Progenitor cell of endocrine pancreas (in vitro differentiated cells): Measurements from ENCODE around the gene WFS1. TPM values are rescaled to one million over a fixed set of nuclear protein-coding genes. Genes with fewer than 3 reads are reported as not detected.

Source experiments
- DNase-seq: peaks from one replicate; pipeline ENCODE4 v3.0.0; 2021; ENCODE audit warnings: low spot score; ENCODE audit not compliant: unreplicated experiment
- H3K27ac Mint-ChIP-seq: 2 replicates; pipeline ENCODE4 v1.8.0; 2021; ENCODE audit warnings: mild to moderate bottlenecking, moderate library complexity, mixed read lengths
- H3K27me3 Mint-ChIP-seq: 2 replicates; pipeline ENCODE4 v1.8.0; 2021; ENCODE audit warnings: mixed read lengths
- H3K36me3 Mint-ChIP-seq: 2 replicates; pipeline ENCODE4 v1.8.0; 2022; ENCODE audit warnings: mixed read lengths; ENCODE audit not compliant: insufficient read depth
- H3K4me1 Mint-ChIP-seq: 2 replicates; pipeline ENCODE4 v1.8.0; 2021; ENCODE audit warnings: low read depth, mixed read lengths
- H3K4me3 Mint-ChIP-seq: 2 replicates; pipeline ENCODE4 v1.8.0; 2021; ENCODE audit warnings: low read depth, mild to moderate bottlenecking, moderate library complexity, mixed read lengths
- H3K9me3 Mint-ChIP-seq: 2 replicates; pipeline ENCODE4 v1.8.0; 2021; ENCODE audit warnings: low read depth, mixed read lengths
- total RNA-seq: library from RNA; stranded (reverse); gene quantifications from 2 replicates; pipeline ENCODE4 v1.2.1, GENCODE V29; 2021
- TF ChIP-seq, protein P1 (sequence below): fragments of 200-600 bp; sonication (generic); IDR thresholded peaks from one replicate; pipeline ENCODE4 v1.5.0; 2021; ENCODE audit warnings: antibody characterized with exemption, mild to moderate bottlenecking; ENCODE audit not compliant: unreplicated experiment

WFS1 gene
- total RNA-seq, 1 donor from 2014 or later: 37.9 TPM

DNA sequence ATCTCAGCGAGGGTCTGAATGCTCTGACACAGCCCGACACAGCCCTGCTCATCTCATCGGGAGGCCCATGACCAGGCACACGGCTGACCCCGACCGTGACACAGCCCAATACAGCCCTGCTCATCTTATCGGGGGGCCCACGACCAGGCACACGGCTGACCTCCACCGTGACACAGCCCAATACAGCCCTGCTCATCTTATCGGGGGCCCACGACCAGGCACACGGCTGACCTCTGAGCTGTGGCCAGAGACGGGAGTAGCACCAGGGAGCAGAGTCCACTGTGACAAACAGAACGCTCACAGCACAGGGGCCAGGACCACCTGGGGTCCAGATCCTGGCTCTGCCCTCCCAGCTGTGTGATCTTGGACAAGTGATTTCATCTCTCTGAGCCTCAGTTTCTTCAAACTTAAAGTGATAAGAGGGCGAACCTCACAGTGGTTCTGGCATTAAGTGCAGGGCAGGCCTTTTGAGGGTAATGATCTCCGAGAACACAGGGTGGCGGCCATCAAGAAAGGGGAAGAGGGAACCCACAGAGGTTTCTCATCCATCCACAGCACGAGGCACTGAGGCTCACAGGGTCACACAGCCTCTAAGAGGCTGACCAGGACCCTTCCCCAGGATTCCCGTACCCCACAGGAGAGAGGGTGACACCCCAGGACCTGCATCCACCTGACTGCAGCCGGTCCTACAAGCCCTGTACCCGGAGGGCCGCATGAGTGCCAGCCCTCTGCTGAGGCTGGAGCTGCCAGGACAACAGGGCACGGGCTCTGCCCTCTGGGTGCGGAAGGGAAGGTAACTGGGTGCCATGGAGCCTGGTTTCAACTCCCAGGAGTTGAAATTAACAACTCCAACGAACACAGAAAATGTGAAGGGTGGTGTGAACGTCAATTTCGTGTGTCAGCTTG is 60.1 kb downstream of the WFS1 start:
- peaks cover 18% of the 10 kb centered on the region for H3K27me3 Mint-ChIP-seq
- H3K36me3 Mint-ChIP-seq: no peaks in the 10 kb centered on the region
- H3K9me3 Mint-ChIP-seq: no peaks in the 10 kb centered on the region
- no peak for DNase-seq
- no peak overlapping the region for H3K4me3 Mint-ChIP-seq
- no peak overlapping the region for H3K27ac Mint-ChIP-seq
- TF ChIP-seq, protein P1, sequence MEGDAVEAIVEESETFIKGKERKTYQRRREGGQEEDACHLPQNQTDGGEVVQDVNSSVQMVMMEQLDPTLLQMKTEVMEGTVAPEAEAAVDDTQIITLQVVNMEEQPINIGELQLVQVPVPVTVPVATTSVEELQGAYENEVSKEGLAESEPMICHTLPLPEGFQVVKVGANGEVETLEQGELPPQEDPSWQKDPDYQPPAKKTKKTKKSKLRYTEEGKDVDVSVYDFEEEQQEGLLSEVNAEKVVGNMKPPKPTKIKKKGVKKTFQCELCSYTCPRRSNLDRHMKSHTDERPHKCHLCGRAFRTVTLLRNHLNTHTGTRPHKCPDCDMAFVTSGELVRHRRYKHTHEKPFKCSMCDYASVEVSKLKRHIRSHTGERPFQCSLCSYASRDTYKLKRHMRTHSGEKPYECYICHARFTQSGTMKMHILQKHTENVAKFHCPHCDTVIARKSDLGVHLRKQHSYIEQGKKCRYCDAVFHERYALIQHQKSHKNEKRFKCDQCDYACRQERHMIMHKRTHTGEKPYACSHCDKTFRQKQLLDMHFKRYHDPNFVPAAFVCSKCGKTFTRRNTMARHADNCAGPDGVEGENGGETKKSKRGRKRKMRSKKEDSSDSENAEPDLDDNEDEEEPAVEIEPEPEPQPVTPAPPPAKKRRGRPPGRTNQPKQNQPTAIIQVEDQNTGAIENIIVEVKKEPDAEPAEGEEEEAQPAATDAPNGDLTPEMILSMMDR: no peak
- no peaks in the 10 kb centered on the region for H3K4me1 Mint-ChIP-seq

DNA sequence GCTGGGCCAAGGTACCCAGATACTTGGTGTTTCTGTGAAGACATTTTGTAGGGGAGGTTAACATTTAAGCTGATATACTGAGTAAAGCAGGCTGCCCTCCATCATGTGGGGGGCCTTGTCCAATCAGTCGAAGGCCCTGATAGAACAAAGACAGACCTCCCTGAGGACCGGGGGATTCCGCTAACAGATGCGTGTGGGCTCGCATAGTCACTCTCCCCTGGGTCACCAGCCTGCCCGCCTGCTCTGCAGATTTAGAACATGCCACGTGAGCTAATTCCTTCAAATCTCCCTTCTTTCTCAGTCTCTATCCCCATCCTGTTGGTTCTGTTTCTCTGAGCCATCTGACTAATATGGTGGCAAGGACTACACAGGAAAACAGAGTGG is 60.7 kb downstream of the WFS1 start:
- Mint-ChIP-seq H3K36me3 (no peaks in the 10 kb centered on the region), H3K4me1 (no peaks in the 10 kb centered on the region), H3K27ac (no peak overlapping the region), H3K27me3 (peaks cover 22% of the 10 kb centered on the region), H3K4me3 (no peak overlapping the region), H3K9me3 (no peaks in the 10 kb centered on the region)
- no peak for DNase-seq
- TF ChIP-seq, protein P1: no peak

DNA sequence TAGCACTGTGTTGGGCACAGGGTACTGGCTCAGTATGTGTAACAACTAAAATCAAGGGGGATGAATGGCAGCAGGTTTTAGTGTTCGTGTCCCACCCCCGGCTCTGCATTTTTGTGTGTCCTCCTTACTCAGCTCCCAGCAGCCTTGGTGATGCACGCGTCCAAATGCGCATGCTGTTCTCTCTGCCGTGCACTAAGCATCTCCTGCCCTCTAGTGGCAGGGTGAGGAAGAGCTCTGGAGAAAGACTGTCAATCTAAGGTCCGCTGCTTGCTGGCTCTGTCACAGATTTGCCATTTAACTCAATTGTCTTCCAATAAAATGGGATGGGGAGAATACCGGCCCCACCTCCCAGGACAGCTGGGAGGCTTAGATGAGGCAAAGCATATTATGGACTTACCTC is 61.4 kb downstream of the WFS1 start:
- Mint-ChIP-seq H3K36me3 (no peaks in the 10 kb centered on the region), H3K4me1 (no peaks in the 10 kb centered on the region), H3K27me3 (peaks cover 22% of the 10 kb centered on the region), H3K27ac (no peak overlapping the region), H3K4me3 (no peak overlapping the region), H3K9me3 (no peaks in the 10 kb centered on the region)
- no peak for DNase-seq
- TF ChIP-seq, protein P1: peak; percentile 52

DNA sequence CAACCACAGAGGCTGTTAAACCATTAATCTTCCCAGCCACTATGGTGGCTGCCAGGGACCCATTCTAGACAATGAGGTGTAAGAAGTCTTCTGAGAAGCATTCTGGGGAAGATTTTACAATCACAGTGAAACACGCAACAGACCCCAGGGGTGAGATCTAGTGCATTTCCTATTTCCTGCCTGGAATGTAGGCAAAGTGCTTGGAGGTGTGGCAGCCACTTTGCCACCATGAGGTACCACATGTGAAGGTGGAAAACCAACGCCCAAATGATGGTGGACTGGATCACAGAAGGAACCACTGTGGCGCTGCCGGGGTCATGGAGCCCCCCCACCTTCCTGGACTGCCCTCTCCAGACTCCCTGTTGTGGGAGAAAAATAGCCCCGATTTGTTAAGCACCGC is 61.8 kb downstream of the WFS1 start:
- Mint-ChIP-seq H3K36me3 (no peaks in the 10 kb centered on the region), H3K27ac (no peak overlapping the region), H3K4me3 (no peak overlapping the region), H3K27me3 (peaks cover 22% of the 10 kb centered on the region), H3K9me3 (no peaks in the 10 kb centered on the region), H3K4me1 (no peaks in the 10 kb centered on the region)
- TF ChIP-seq, protein P1: no peak
- no peak for DNase-seq

DNA sequence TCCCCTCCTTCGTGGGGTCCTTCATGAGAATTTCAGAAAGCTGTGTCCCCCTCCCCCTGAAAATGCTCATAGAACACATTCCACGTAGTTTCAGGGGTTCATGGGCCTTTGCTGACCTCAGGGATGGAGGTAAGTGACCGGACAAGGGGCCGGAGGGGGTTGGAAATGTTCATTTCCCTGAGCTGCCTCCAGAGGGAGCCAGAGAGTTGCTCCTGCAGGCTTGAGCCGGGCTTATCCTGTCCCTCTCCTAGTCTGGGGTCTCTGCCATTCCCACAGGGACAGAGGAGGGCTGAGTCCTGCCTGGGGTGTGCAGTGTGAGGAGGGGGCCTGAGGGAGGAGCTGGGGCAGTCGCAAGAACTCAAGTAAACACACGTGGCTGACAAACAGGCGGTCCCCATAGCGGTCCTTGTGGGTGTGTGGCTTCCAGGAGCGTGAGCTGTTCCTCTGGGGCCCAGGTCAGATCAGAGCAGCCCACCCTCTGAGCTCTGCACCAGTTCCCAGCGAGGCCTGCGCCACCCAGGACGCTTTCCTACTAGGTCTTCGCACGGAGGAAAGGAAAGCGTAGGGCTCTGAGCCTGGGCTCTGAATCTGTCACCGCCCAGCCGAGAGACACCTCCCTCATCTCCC is 62.5 kb downstream of the WFS1 start:
- H3K36me3 Mint-ChIP-seq: no peaks in the 10 kb centered on the region
- no peaks in the 10 kb centered on the region for H3K9me3 Mint-ChIP-seq
- peaks cover 1% of the 10 kb centered on the region for H3K4me1 Mint-ChIP-seq
- DNase-seq: peak; percentile 48
- H3K4me3 Mint-ChIP-seq: no peak overlapping the region
- no peak overlapping the region for H3K27ac Mint-ChIP-seq
- TF ChIP-seq, protein P1: peak; percentile 76
- H3K27me3 Mint-ChIP-seq: peaks cover 25% of the 10 kb centered on the region
